ENCODE results near the gene SF3A2.

GRCh38 chr19:2282862-2283237 lies 46.2 kb downstream of the SF3A2 start:
- TF ChIP-seq POLR2A (IDR thresholded peaks at IDR 0.05; ENCODE audit: low read depth, low read length) (no peak), POU2F2 (IDR thresholded peaks at IDR 0.05; ENCODE audit: low read depth, low read length) (no peak), TAF1 (IDR thresholded peaks at IDR 0.05; ENCODE audit: low read depth, low read length) (no peak), POLR2AphosphoS5 (IDR thresholded peaks at IDR 0.05; ENCODE audit: low read depth, low read length) (no peak), SPI1 (IDR thresholded peaks at IDR 0.05; ENCODE audit: low read depth, low read length) (no peak), PAX5 (IDR thresholded peaks at IDR 0.05; ENCODE audit: insufficient read depth, low read length, severe bottlenecking) (no peak)

Data from GM12891 (cell line).